GM03348 (cell line): ENCODE data around the gene D2HGDH.
"Not testable (repeated sequence)": the region's sequence is repeated elsewhere in the genome, so short reads cannot be mapped to it uniquely, and the experiment has no call there.

Experiments used
- DNase-seq: peaks from one replicate; pipeline ENCODE4 v3.0.0; 2012; ENCODE audit warnings: low spot score

D2HGDH gene

DNA sequence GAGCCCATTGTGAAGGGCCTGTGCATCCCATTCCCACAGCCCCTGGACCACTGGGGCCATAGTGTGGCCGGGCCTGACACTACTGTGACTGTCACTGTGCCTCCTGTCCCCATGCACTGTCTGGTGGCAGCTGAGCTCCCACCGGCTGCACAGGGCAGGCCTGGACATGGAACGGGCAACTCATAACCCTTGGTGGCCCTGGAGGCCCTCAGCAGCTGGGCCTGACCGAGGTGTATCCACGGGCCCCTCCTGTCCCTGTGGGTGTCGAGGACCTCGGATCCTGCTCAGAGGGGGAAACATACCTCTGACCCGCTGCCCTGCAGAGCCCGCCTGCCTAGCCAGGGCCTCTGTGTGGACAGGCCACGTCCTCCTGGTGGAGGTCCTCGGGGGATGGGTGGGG lies 34.4 kb downstream of the D2HGDH start:
- no peak for DNase-seq

DNA sequence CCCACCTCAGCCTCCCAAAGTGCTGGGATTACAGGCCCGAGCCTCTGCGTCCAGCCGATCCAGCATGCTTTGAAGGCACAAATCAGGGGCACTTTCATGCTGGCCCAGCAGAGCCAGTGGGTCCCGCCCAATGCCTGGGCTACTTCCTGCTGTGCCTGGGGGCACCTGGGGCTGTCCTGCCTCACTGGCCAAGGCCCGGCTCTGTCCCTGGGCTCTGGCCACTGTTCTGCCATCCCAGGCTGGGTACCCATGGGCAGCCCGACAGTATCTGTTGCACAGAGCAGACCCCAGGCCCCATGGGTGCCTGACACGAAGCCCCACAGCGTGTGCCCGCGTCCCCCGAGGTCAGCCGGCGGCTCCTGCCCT lies 35.4 kb downstream of the D2HGDH start:
- DNase-seq, result no peak

DNA sequence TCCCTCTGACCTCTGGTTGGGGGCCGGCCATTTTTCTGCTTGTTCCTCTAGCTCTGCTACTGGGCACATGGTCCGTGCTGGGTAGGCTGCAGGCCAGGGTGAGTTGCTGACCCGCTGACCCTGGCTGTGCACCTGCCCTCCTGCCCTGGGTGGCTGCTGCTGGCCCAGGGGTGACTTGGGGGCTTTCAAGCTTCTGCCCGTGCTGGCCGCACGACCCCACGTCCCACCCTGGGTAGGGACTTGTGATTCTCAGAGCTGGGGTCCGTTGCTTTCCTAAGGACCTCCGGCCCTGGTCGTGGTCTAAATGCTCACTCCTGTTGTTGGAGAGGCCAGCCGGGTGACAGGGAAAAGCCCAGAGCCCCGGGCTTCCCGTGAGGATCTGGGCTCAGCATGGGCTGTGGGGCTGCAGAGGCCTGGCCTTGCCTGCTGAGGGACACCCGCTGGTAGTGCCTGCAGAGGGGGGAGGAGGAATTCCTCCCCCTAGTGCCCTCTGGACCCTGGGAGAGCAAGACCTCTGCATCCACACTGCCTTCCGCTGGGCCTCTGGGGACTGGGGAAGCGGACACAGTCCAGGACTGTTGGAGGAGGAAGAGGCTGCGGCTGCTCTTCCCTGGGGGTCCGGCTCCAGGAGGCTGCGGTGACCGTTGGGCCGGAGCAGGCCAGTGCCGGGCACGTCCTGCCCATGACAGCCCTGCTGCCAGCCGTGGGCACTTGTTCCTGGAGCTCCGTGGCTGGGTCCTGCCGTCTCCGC lies 35.9 kb downstream of the D2HGDH start:
- DNase-seq, result peak; percentile 4

DNA sequence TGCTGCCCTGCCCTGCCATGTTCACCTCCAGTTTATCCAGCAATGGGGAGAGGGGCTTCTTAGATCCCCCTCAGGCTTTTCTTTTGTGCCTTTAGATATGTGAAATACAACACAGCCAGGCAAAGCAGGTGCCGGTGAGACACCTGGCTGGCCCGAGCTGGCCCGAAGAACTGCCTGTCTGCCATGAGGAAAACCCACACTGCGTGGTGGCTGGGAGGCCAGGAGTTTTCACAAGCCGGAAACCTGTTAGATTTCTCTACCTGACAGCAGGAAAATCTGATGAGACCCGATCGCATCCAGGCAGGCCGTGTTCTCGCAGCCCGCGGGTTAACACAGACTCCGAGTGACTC lies 36.5 kb downstream of the D2HGDH start:
- no peak for DNase-seq

DNA sequence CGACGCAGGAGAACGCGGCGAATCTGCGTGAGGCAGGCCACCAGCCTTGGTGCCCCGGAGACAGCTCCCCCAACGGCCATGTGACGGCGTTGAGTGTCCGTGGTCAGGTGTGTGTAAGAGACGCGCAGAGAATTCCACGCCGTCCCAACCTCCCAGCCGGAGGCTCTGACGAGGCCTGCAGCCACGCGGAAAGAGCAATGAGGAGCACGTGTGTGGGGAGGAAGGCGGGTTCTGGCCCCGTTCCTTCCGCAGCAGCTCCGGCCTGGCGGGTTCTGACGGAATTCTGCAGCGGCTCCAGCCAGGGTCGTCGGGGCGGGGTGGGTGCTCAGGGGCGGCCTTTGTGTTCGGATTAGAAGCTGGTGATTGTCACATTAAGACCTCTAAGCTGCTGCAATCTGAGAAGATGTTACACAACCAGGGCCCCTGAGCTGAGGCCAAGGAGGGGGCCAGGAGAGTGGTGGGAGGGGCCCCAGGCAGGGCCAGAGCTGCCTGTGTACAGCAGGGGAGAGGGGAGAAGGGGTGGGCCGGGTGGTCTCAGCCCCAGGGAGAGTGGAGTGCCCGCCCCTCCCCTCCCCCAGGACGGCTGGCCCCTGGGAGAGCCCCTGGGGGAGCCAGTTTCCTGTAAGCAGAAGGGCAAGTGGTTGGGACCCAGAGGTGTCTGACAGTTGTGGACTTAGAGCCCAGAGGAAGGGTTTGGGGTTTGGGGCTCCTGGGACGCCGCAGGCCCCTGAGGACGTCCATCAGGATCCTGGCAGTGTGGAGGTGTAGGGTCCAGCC lies 37.0 kb downstream of the D2HGDH start:
- DNase-seq, result peak; percentile 64

DNA sequence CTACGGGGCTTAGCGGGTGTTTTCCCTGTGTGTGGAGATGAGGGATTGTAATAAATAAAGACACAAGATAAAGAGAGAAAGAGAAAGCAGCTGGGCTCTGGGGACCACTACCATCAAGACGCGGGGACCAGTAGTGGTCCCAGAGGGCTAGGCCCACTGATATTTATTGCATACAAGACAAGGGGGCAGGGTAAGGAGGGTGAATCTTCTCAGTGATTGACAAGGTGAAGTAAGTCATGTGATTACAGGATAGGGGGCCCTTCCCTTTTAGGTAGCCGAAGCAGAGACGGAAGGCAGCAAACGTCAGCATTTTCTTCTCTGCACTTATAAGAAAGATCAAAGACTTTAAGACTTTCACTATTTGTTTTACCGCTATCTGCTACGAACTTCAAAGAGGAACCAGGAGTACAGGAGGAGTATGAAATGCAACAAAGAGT lies 37.7 kb downstream of the D2HGDH start:
- DNase-seq, result no peak

DNA sequence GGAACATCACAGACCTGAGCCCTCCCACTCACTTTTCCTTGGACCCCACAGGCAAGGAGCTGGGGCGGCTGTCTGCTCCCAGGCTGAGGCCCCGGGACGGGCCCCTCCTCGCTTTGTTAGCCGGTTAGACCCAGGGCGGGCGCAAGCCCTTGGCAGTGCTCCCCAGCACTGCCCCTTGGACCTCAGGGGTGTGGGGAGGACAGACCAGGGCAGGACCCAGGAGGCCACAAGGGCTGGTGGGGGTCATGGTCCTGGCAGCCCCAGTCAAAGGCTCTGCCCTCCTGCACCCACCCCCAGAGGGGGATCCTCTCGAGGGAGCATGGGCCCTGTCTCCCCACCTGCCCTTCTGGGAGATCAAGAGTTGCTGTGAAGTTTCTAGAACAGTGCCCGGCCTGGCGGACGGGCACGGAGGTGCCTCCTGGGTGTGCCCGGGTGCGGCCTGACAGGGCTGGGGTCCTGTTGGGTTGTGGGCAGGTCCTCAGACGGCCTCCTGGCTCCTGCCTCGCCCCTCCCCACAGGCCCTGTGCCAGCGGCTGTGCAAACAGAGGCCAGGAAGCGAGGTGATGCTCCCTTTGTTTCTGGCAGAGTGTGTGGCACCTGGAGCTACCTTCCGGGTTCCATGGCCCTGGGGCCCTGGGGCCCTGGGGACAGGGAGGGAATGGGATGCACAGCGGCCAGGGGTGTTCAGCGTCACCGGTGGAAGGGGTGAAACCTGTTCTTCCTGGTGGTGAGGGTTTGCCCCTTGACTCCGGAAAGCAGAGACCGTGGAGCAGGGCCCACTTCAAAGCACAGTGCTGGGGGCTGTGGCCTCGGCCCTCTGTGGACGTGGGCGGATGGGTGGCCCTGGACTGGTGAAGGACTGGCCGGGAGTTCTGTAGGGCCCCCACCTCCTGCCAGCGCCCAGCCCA lies 39.3 kb downstream of the D2HGDH start:
- DNase-seq, result peak; percentile 9

DNA sequence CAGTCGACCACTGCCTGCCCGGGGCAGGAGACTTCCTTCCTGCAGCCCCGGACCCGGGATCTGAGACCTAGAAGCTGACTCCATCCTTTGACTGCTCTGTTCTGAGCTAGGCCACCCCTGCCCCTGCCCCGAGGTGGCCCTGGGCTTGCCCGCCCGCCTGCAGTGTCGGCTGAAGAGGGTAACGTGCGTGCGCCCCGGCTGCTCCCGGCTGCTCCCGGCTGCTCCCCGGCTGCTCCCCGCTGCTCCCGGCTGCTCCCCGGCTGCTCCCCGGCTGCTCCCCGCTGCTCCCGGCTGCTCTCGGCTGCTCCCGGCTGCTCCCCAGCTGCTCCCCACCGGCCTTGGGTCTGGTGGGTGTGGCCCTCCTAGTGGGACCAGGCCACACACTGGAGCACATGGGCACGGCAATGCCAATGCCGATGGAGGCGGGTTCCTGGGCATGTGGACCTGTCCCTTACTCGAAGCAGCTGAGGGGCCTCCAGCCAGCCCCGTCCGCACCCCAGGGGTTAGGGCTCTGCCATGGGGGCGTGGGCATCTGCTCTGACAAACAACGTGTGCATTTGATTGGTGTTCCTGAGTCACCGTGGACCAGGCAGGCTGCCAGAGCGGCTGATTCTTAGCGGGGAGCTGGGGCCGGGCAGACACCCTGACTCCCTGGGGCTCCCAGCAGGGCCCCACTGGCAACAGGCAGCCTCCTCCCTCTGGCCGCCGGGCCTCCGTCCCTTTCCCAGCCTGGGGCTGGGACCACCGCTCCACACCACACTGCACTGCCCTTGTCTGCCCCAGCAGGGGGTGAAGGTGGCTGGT lies 40.2 kb downstream of the D2HGDH start:
- peak; percentile 90 for DNase-seq

DNA sequence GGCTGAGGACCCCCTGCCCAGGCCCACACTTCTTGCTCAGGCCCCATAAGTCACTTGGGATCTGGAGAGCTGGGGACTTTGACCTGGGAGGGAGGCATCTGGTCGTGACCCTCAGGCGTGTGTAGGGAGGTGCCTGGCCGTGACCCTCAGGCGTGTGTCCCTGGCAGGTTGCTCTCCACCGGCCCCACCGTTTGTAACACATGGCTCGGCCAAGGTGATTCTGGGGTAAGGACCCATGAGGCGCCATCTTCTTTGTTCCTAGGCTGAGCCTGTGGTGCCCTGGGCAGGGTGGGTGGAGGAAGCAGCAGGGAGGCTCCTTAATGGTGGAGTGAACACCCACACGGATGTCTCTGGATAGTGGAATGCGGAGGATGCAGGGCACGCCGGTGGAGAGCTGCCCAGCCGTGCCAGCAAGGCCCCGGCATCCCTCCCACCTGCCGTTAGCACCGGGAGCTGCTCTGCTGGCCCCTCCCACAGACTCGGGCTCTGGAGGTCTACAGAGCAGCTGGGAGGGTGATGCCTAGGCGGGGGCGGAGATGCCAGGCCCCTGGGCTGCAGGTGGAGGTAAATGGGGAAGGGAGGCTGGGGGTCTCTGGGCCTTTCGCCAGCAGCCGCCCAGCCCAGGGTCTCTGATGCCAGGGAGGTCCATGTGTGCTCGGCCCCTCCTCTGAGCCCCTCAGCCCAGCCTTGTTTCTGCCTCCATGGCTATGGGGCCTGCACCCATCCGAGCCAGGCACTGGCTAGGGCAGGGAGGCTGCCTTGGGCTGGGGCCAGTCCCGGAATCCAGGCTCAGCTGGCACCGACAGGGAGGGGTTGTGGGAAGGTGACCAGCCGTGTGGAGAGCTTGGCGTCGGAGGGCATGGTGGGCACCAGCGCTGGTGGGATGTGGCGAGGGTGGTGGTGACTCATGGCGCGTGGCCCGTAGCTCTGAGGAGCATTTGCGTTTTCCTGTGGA lies 41.1 kb downstream of the D2HGDH start:
- peak; percentile 21 for DNase-seq

DNA sequence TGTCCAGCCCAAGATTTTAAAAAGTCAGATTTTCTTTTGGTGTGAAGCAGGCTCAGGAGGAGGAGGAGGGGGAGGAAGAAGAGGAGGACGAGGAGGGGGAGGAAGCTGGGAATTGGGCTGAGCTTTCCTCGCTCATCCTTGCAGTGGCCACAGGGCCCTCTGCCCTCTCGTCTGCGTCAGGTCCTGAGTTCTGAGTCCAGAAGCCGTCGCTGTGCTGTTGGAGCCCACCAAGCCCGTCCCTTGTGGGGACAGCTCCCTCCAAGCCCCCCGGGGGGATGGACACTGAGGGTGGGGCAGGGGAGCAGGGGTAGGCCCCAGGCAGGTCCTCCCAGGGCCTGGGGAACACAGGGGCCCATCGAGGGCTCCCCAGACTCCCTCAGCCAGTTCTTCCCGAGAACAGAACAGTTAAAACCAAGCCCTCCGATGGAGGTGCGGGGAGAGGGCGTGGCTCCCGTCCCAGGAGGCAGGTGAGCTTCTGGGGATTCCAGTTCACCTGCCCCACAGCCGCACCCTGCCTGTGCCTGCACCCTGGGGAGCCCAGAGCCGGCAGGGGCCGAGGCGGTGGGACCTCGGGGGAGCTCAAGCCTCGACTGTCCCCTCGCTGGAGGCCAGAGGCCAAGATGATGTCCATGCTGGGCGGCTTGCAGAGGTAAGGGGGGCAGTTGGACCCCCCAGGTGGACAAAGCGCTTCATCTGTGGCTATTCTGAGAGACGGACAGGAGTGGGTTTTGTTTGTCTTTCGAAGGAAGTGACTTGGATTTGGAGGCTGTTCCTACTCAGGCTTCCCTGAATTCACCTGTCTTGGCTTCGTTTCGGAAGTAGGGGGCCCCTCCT lies 42.1 kb downstream of the D2HGDH start, which contains the start of gene GAL3ST2:
Gene GAL3ST2, plus strand, starts transcription at position 487 of the 834 bp plus-strand sequence. Its CDS starts 134 bp downstream, at position 621.
- peak; percentile 6 for DNase-seq

DNA sequence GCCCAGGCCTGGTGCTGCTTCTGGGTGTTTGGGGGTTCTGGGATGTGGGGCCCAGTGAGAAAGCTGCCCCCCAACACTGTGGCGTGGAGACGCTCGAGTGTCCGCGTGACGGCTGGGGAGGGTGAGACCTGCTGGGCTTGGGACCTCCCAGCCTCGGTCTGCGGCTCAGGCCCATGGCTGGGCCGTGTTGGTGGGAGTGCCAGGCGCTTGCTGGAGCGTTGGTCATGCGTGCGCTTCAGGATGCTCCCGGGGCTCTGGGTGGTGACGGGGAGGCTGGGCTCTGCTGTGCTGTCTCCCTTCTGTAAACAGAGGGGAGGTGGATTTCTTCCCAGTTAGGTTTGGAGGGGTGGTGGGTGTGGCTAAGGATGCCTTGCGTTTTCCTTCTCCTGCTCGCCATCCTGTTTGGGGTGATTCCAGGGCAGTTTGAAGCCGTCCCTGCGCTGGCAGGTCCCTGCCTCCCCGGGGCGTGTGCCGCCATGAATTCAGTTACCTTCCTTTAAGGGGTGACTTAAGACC lies 42.8 kb downstream of the D2HGDH start:
- DNase-seq, result peak; percentile 7

DNA sequence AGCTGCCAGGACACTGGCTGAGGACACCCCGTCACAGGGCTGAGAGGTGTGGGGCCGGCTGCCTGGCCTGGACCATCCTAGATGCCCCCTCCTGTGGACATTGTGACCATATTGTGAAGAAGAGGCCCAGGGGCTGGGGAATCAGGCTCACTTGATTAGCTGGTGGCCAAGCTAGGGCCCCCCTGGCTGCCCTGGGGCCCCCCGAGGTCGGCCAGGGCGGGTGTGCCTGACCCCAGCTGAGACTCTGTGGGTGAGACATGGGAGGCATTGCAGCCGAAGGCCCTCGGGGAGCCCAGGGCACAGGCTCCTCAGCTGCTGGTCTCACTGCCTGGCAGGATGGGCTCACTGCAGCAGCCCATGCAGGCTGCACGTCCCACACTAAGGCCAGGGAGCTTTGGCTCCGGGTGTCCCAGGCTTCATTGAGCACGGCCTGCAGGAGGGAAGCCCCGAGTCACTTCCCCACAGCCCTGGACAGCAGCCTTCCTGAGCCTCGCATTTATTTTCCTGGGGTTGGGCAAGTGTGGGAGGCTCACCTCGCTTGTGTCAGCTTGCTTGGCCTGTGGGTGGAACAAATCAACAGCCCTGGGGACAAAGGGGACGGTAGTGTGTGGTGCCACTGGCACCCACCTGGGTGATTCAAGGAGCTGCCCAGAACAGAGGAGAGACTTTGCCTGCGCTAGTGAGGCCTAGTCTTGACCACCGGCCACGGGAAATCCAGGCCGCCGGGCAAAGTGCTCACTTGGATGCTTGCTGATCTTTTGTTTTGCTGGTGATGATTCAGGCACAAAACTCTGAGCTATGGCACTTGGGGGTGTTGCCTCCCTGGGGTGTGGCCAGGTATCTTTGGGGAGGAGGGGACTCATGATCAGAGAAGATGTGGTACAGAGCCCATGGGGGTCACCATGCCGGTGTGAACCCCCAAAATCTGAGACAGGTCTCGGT lies 43.5 kb downstream of the D2HGDH start:
- peak; percentile 15 for DNase-seq

DNA sequence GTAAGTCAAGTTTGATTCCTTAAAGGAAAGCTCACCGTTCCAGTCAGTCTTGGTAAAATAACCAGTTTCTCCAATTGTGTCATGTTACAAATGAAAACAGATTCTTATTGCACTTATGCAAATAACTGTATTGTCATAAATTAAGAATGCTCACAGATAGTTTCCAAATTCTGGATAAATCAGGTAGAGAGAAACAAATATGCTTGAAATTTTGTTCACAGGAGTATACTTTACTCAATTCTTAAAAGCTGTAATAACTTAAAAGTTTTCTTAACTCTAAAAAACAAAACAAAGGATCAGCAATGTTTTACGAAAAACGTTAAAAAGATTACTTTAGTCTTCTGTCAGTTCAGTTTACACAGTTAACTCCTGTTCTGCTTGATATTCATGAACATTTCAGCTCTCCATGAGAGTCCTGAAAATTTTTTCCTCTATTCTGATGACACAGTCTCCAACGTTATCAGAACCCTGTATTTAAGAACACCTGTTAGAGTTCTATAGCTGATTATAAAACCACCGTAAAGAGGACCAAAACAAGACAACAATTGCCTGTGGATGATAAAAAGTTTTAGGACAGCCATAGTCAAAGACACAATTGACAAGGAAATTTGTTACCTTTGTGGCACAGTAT lies 46.6 kb downstream of the D2HGDH start:
- no peak for DNase-seq

DNA sequence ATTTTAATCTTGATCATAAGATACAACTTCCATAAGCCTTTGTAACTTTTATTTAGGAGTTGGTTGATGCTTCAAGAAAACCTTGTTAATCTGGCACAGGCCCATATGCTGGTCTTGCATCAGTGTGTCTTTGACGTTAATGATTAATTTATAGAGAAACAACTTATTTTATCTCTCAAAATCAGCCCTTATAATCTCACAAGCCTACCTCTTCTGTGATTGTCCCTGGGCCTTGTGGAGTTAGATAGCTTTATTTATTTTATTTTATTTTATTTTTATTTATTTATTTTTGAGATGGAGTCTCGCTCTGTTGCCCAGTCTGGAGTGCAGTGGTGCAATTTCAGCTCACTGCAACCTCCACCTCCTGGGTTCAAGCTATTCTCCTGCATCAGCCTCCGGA lies 47.6 kb downstream of the D2HGDH start:
- DNase-seq, result not testable (repeated sequence)

DNA sequence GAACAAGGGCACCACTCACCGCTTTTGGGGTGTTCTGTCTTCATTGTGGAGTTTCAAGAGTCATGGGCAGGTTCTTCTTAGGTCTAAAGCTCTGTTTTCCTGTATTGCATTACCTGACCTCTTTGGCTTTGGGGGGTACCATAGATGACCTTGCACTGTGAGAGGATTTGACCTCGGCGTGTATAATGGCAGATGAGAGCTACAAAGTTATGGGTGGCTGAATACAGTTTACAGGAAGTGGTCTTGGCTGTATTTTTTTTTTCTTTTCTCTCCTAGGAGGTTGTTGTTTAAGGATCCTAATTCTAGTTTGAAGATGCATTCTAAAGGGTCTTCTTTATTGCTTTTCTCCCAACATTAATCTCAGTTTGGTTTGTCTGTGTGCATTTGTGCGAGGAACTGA lies 53.7 kb downstream of the D2HGDH start:
- DNase-seq, result no peak

DNA sequence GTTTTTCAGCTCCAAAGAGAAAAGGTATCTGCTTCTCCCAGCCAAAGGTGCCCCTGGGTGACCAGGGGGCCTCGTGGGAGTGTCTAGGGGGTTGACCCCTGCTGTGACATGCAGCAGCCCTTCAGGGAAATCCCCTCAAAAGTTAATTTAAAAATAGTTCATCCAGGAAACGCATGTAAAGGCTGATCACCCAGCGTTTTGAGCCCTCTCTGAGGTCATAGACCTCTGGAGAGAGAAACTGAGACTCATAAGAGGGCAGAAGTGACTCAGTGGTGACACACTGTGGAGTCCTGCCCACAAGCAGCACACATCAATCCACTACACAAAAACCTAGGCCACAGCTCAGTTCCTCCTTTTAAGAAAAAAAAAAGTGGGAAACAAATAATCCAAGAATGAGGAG lies 54.1 kb downstream of the D2HGDH start:
- DNase-seq, result no peak

DNA sequence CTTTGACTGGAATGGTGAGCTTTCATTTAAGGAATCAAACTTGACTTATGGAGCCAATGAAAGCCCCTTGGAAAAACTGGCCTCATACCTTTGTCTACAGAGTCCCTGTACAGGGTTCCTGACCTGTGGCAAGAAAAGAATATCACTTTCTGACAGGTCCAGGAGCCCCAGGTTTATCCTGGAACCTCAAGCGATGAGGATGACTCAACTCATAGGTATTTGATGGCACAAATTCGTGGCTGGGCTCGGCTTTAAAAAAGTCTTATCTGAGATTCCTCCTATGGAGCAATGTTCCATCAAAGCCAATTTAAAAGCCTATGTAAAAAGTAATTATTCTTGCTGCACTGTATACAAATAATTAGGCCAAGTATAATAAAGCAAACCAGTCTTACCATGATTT lies 57.0 kb downstream of the D2HGDH start:
- DNase-seq, result not testable (repeated sequence)

DNA sequence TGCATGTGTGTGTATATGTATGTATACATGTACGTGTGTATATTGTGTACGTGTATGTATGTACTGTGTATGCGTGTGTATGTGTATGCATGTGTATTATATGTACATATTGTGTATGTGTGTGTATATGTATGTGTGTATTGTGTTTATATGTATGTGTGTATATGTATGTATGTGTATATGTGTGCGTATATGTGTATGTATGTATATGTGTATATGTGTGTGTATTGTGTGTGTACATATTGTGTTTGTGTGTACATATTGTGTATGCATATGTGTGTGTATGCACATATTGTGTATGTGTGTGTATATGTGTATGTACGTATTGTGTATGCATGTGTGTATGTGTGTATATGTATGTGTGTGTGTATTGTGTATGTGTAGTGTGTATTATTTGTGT lies 59.0 kb downstream of the D2HGDH start:
- DNase-seq, result no peak
